K562 (cell line): ENCODE data around the gene TXNRD1.

Experiments used
- CREB1 ChIP-seq, 2 experiments: sonication (generic) in 1 of 2; formaldehyde crosslinking in 1 of 2; IDR thresholded peaks; 2 replicates each; pipeline versions ENCODE4 v1.6.1 to v1.8.0; 2012 to 2022; ENCODE audit warnings: inconsistent platforms in 1 of 2, mild to moderate bottlenecking in 1 of 2, missing genetic modification reagents in 1 of 2, moderate library complexity in 1 of 2
- MYBL2 ChIP-seq, 2 experiments: fragments of 450-650 bp in 1 of 2; sonication (generic) in 1 of 2; formaldehyde crosslinking in 1 of 2; IDR thresholded peaks; 2 replicates each; pipeline versions ENCODE4 v1.6.1 to v1.8.1; 2017 to 2022; ENCODE audit warnings: borderline replicate concordance in 1 of 2, inconsistent platforms in 1 of 2, low read depth in 1 of 2, mild to moderate bottlenecking in 1 of 2, missing genetic modification reagents in 1 of 2, moderate library complexity in 1 of 2
- SRSF1 ChIP-seq: fragments of 200-400 bp; formaldehyde crosslinking; IDR thresholded peaks from 2 replicates; pipeline ENCODE4 v1.6.1; 2017; ENCODE audit warnings: mild to moderate bottlenecking, low read depth, low read length, moderate library complexity
- ZC3H8 ChIP-seq: fragments of 450-650 bp; IDR thresholded peaks from 2 replicates; pipeline ENCODE4 v1.6.1; 2017
- ZNF121 ChIP-seq: sonication (generic); formaldehyde crosslinking; conservative IDR thresholded peaks from 2 replicates; pipeline ENCODE4 v1.8.0; 2022; ENCODE audit warnings: missing genetic modification reagents
- TF ChIP-seq, protein P1 (sequence below): fragments of 250-450 bp; sonication (Bioruptor Pico); IDR thresholded peaks from 2 replicates; pipeline ENCODE4 v1.8.0; 2021; ENCODE audit warnings: moderate library complexity, mild to moderate bottlenecking, inconsistent platforms
- TF ChIP-seq, protein P2 (sequence below): IDR thresholded peaks from 2 replicates; pipeline ENCODE4 v1.6.1; 2011; ENCODE audit warnings: borderline replicate concordance, low read depth, mild to moderate bottlenecking, moderate library complexity, low read length; ENCODE audit not compliant: insufficient read depth, poor library complexity, severe bottlenecking
- TF ChIP-seq, protein P3 (sequence below): sonication (generic); formaldehyde crosslinking; IDR thresholded peaks from 2 replicates; pipeline ENCODE4 v1.8.0; 2022; ENCODE audit warnings: missing genetic modification reagents, mild to moderate bottlenecking, moderate library complexity, borderline replicate concordance

DNA sequence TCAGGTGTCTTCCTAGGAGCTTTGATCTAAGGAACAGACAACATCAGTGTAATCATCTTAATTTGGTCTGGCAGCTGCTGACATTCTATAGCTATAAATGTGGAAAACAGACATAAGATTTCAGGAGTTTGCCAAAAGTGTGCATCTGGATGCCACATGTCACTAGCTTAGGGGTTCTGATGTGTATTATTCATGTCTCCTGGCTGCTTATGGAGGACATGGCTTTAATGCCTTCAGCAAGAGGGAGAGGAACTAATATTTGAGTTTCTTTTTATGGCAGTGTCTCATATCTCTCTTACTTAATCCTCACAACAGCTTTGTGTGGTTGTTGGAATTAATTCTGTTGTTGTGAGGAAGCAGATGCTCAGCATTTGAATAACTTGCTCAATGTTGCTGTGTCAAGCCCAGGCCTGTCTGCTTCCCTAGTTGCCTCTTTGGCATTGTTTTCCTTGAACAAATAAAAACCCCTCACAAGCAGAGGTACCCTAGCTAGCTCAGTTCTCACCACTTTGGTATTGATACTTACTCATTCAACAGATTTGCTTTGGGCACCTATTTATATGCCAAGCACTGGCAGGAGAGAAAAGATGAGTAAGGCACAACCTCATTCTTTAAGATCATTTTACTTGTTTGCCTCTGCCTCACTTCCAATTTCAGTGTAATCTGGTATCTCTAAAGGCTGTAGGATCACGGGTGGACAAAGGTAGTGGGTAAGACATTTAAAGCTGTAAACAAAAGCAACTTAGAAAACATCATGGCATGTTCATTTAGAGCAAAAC, 48.2 kb downstream of the TXNRD1 start:
- no peak for TF ChIP-seq ZC3H8
- no peak for TF ChIP-seq CREB1 (IDR thresholded peaks at IDR 0.05)
- TF ChIP-seq CREB1 (CRISPR knock-in tag; IDR thresholded peaks at IDR 0.05), result no peak
- TF ChIP-seq, protein P1, sequence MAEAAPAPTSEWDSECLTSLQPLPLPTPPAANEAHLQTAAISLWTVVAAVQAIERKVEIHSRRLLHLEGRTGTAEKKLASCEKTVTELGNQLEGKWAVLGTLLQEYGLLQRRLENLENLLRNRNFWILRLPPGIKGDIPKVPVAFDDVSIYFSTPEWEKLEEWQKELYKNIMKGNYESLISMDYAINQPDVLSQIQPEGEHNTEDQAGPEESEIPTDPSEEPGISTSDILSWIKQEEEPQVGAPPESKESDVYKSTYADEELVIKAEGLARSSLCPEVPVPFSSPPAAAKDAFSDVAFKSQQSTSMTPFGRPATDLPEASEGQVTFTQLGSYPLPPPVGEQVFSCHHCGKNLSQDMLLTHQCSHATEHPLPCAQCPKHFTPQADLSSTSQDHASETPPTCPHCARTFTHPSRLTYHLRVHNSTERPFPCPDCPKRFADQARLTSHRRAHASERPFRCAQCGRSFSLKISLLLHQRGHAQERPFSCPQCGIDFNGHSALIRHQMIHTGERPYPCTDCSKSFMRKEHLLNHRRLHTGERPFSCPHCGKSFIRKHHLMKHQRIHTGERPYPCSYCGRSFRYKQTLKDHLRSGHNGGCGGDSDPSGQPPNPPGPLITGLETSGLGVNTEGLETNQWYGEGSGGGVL (CRISPR knock-in tag), result no peak
- no peak for TF ChIP-seq SRSF1
- no peak for TF ChIP-seq ZNF121
- TF ChIP-seq, protein P2, sequence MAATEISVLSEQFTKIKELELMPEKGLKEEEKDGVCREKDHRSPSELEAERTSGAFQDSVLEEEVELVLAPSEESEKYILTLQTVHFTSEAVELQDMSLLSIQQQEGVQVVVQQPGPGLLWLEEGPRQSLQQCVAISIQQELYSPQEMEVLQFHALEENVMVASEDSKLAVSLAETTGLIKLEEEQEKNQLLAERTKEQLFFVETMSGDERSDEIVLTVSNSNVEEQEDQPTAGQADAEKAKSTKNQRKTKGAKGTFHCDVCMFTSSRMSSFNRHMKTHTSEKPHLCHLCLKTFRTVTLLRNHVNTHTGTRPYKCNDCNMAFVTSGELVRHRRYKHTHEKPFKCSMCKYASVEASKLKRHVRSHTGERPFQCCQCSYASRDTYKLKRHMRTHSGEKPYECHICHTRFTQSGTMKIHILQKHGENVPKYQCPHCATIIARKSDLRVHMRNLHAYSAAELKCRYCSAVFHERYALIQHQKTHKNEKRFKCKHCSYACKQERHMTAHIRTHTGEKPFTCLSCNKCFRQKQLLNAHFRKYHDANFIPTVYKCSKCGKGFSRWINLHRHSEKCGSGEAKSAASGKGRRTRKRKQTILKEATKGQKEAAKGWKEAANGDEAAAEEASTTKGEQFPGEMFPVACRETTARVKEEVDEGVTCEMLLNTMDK, result no peak
- TF ChIP-seq, protein P3, sequence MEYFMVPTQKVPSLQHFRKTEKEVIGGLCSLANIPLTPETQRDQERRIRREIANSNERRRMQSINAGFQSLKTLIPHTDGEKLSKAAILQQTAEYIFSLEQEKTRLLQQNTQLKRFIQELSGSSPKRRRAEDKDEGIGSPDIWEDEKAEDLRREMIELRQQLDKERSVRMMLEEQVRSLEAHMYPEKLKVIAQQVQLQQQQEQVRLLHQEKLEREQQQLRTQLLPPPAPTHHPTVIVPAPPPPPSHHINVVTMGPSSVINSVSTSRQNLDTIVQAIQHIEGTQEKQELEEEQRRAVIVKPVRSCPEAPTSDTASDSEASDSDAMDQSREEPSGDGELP (CRISPR knock-in tag), result no peak
- TF ChIP-seq MYBL2 (IDR thresholded peaks at IDR 0.05; ENCODE audit: low read depth), result no peak
- TF ChIP-seq MYBL2 (CRISPR knock-in tag; IDR thresholded peaks at IDR 0.05; ENCODE audit: borderline replicate concordance), result no peak
